Occipital lobe (tissue), 2 donors: Measurements from ENCODE around the gene RPL13. TPM values are rescaled to one million over a fixed set of nuclear protein-coding genes. Genes with fewer than 3 reads are reported as not detected.
A peak's percentile ranks its signal among the peaks of the same experiment; 100 is the strongest.

Source experiments
- DNase-seq: peaks from one replicate; lab custom pipeline; 2025; lab: John Stamatoyannopoulos, UW
- total RNA-seq: library from RNA; depleted of rRNA; stranded (reverse); fragments of >200 nt; gene quantifications from one replicate; pipeline ENCODE4 v1.2.3, GENCODE V29; 2014

Gene RPL13
- total RNA-seq, result 2,357 TPM

GRCh38 chr16:89560378-89561141 lies at the start of gene RPL13:
Gene RPL13 (plus strand): TSS chr16:89560682. CDS start chr16:89560960, 278 bp downstream.
- peak; percentile 91 for DNase-seq

- no peak for DNase-seq
Measured at GRCh38 chr16:89511374-89511773, 49.1 kb upstream of the RPL13 start.

GRCh38 chr16:89512453-89512852 lies 48.0 kb upstream of the RPL13 start:
- no peak for DNase-seq

- DNase-seq, result no peak
Measured at GRCh38 chr16:89517128-89517527, 43.4 kb upstream of the RPL13 start.

GRCh38 chr16:89519881-89520280 lies 40.6 kb upstream of the RPL13 start:
- no peak for DNase-seq

GRCh38 chr16:89522287-89522686 lies 38.2 kb upstream of the RPL13 start:
- DNase-seq, result no peak

GRCh38 chr16:89523680-89524344 lies 36.7 kb upstream of the RPL13 start:
- DNase-seq, result no peak

- DNase-seq, result no peak
Measured at GRCh38 chr16:89525146-89525913, 35.2 kb upstream of the RPL13 start.

- no peak for DNase-seq
Measured at GRCh38 chr16:89529097-89529496, 31.4 kb upstream of the RPL13 start.

GRCh38 chr16:89530401-89531381 lies 29.8 kb upstream of the RPL13 start:
- DNase-seq, result no peak

- no peak for DNase-seq
Measured at GRCh38 chr16:89531821-89532526, 28.5 kb upstream of the RPL13 start.

GRCh38 chr16:89534252-89534756 lies 26.2 kb upstream of the RPL13 start:
- no peak for DNase-seq

- no peak for DNase-seq
Measured at GRCh38 chr16:89536371-89536770, 24.1 kb upstream of the RPL13 start.

- DNase-seq, result peak; percentile 66
Measured at GRCh38 chr16:89536886-89537548, 23.5 kb upstream of the RPL13 start.

GRCh38 chr16:89537549-89537925 lies 22.9 kb upstream of the RPL13 start:
- no peak for DNase-seq

- no peak for DNase-seq
Measured at GRCh38 chr16:89538286-89538685, 22.2 kb upstream of the RPL13 start.

GRCh38 chr16:89540557-89540956 lies 19.9 kb upstream of the RPL13 start:
- DNase-seq, result no peak

GRCh38 chr16:89541792-89542191 lies 18.7 kb upstream of the RPL13 start:
- DNase-seq, result no peak

GRCh38 chr16:89544113-89544512 lies 16.4 kb upstream of the RPL13 start:
- no peak for DNase-seq

GRCh38 chr16:89544713-89545043 lies 15.8 kb upstream of the RPL13 start:
- DNase-seq, result no peak
